ENCODE measurements around the gene GPC5. TPM values are rescaled to one million over a fixed set of nuclear protein-coding genes. Genes with fewer than 3 reads are reported as not detected.

GPC5 gene
- total and polyA plus RNA-seq, 2 of the 8 experiments (the other 6 are each of a cell fraction or from before 2014, with no cell fraction given): 0.20 to 0.39 TPM

- TF ChIP-seq ATF2 (IDR thresholded peaks at IDR 0.05; ENCODE audit: low read length): no peak
- no peak for TF ChIP-seq CHD1 (IDR thresholded peaks at IDR 0.05; ENCODE audit: low read depth, low read length)
- no peak for TF ChIP-seq SIN3A (conservative IDR thresholded peaks at IDR 0.05 in 1 of 2, IDR thresholded peaks at IDR 0.05 in 1 of 2; ENCODE audit: low read depth in 1 of 2, low read length in 2 of 2)
- TF ChIP-seq ZNF274 (IDR thresholded peaks at IDR 0.05; ENCODE audit: borderline replicate concordance, extremely low read depth, low read length): no peak
Measured at GRCh38 chr13:92158346-92158745, 759.9 kb downstream of the GPC5 start (continued).

Measured in H1 (cell line).